ENCODE measurements around the gene BIN2. TPM values are rescaled to one million over a fixed set of nuclear protein-coding genes. Genes with fewer than 3 reads are reported as not detected.

The BIN2 gene
- total RNA-seq, 4 donors from 2014 or later = 1.3 to 3.0 (median 2.5) TPM

DNA sequence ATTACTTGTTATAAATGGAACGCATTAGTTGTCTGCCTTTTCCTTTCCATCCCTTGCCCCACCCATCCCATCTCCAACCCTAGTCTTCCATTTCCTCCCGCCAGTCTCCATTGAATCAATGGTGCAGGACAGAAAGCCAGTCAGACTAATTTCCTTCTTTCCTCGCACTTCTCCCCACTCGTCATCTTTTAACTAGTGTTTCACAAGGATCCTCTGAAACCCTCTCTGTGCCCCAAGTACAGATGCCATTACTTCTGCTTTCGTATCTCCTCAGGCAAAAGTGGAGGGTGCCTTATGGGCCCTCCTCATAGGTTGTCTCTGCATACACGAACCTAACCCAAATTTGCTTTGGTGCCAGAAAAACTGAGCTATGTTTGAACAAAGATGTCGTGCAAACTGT lies 81.1 kb downstream of the BIN2 start:
- H3K27ac ChIP-seq = no peak overlapping the region
- H3K27me3 ChIP-seq = no peaks in the 10 kb centered on the region
- intact Hi-C loops (cut with DNase I) = loop anchor here (10.0 kb wide), 1 partner anchor 198 kb away; the partner anchor contains the start of gene LETMD1
- H3K4me1 ChIP-seq = peaks cover 24 to 32% of the 10 kb centered on the region in 2 donors
- WGBS, 2 donors = 83 to 84% methylated on average over 7 of the region's 7 CpGs
- TF ChIP-seq, protein P1, sequence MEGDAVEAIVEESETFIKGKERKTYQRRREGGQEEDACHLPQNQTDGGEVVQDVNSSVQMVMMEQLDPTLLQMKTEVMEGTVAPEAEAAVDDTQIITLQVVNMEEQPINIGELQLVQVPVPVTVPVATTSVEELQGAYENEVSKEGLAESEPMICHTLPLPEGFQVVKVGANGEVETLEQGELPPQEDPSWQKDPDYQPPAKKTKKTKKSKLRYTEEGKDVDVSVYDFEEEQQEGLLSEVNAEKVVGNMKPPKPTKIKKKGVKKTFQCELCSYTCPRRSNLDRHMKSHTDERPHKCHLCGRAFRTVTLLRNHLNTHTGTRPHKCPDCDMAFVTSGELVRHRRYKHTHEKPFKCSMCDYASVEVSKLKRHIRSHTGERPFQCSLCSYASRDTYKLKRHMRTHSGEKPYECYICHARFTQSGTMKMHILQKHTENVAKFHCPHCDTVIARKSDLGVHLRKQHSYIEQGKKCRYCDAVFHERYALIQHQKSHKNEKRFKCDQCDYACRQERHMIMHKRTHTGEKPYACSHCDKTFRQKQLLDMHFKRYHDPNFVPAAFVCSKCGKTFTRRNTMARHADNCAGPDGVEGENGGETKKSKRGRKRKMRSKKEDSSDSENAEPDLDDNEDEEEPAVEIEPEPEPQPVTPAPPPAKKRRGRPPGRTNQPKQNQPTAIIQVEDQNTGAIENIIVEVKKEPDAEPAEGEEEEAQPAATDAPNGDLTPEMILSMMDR (IDR thresholded peaks at IDR 0.05) = no peak
- TF ChIP-seq POLR2A (IDR thresholded peaks at IDR 0.05) = no peak
- peaks cover 25 to 42% of the 10 kb centered on the region in 2 donors for H3K36me3 ChIP-seq
- no peak overlapping the region for H3K4me3 ChIP-seq (replicated peaks in 1 of 3)
- no peak for DNase-seq
- no peaks in the 10 kb centered on the region for H3K9me3 ChIP-seq

DNA sequence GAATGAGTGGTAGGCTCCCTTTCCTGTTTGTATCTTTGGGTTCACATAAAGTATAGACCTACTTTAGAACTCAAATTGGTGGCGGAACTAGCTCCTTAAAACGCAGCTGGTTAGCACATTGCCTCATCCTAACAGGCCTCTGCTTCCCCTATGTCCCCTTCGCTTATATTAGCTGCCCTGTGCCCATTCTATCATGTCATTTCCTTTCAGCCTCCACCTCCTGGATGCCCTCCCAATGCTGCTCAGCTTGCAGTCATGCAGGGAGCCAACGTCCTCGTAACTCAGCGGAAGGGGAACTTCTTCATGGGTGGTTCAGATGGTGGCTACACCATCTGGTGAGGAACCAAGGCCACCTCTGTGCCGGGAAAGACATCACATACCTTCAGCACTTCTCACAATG lies 81.9 kb downstream of the BIN2 start:
- 85 to 86% methylated on average over 7 of the region's 7 CpGs for WGBS, 2 donors

GRCh38 chr12:51240971-51241370 lies 83.0 kb downstream of the BIN2 start:
- WGBS, 2 donors = 74 to 86% methylated on average over 2 of the region's 2 CpGs
- no peak for TF ChIP-seq POLR2A (IDR thresholded peaks at IDR 0.05)
- TF ChIP-seq, protein P1 (IDR thresholded peaks at IDR 0.05) = no peak
- intact Hi-C loops (cut with DNase I) = loop anchor here (10.0 kb wide), 1 partner anchor 196 kb away; the partner anchor contains the start of gene LETMD1

More for the DNA sequence above, 81.9 kb downstream of the BIN2 start:
- Histone ChIP-seq H3K9me3 (no peaks in the 10 kb centered on the region), H3K4me3 (replicated peaks in 1 of 3) (no peak overlapping the region), H3K4me1 (peaks cover 17 to 27% of the 10 kb centered on the region in 2 donors), H3K27ac (no peak overlapping the region), H3K36me3 (peaks cover 25 to 42% of the 10 kb centered on the region in 2 donors), H3K27me3 (no peaks in the 10 kb centered on the region)
- TF ChIP-seq, protein P1 (IDR thresholded peaks at IDR 0.05) = no peak
- no peak for TF ChIP-seq POLR2A (IDR thresholded peaks at IDR 0.05)
- intact Hi-C loops (cut with DNase I) = loop anchor here (10.0 kb wide), 1 partner anchor 197 kb away; the partner anchor contains the start of gene LETMD1
- no peak for DNase-seq

DNA sequence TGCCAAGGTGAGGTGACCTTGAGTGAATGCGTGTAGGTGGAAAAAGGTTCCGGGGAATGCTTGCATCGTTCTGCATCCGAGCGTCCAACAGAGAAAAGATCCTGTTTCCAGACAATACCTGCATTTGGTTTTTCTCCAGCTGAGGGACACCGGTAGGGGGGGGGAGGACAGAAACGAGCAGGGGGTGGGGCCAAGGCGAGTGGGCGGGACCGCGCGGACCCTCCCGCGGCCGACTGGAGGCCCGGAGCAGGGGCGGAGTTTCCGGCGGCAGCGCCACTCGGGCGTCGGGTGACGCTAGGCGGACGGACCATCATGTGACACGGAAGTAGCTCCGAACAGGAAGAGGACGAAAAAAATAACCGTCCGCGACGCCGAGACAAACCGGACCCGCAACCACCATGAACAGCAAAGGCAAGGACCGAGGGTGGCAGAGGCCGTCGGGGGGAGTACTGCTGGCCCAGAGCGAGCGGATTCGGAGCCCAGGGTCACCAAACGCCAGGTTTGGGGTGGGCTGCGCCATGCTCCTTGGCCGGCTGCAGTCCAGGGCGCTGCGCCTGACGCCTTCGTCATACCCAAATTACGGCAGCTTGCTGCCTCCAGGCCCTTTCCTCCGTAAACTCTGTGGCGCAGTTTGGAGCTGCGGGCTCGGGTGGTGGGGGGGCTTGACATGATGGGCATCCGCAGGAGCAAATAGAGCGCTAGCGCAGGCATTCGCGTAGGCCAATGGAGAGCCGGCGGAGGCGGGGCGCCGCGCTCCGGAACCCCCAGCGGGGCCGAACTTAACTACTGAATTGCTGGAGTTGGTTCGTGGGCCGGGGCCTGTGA lies 85.3 kb downstream of the BIN2 start, which contains the start of gene DAZAP2:
Gene DAZAP2 (plus strand): TSS at position 317 of the 825 bp plus-strand sequence. CDS start 82 bp downstream, at position 399.
- H3K27me3 ChIP-seq = no peaks in the 10 kb centered on the region
- peak; percentile 77 to 90 for TF ChIP-seq POLR2A (IDR thresholded peaks at IDR 0.05)
- TF ChIP-seq, protein P1 (IDR thresholded peaks at IDR 0.05) = peak in 3 of 6 experiments; percentile 11 to 33 (median 23)
- peaks cover 25 to 34% of the 10 kb centered on the region in 2 donors for H3K36me3 ChIP-seq
- DNase-seq = peak; percentile 98
- 0% methylated on average over 56 to 67 of the region's 70 CpGs for WGBS, 2 donors
- intact Hi-C loops (cut with DNase I) = loop anchor here (10.0 kb wide), 1 partner anchor 154 kb away; the partner anchor contains the start of gene CSRNP2
- peak within 1 kb of the TSS; percentile 100 for H3K27ac ChIP-seq
- H3K4me3 ChIP-seq (replicated peaks in 1 of 3) = peak within 1 kb of the TSS; percentile 94 to 99 (median 98)
- H3K4me1 ChIP-seq = peaks cover 13 to 21% of the 10 kb centered on the region in 2 donors
- no peaks in the 10 kb centered on the region for H3K9me3 ChIP-seq

More at GRCh38 chr12:51240971-51241370, 83.0 kb downstream of the BIN2 start:
- Histone ChIP-seq H3K27ac (peak overlapping the region in 1 of 3 donors; percentile 18), H3K4me3 (replicated peaks in 1 of 3) (no peak overlapping the region), H3K4me1 (peaks cover 13 to 21% of the 10 kb centered on the region in 2 donors), H3K27me3 (no peaks in the 10 kb centered on the region), H3K36me3 (peaks cover 25 to 42% of the 10 kb centered on the region in 2 donors), H3K9me3 (no peaks in the 10 kb centered on the region)
- DNase-seq = no peak
